K562 (cell line): Measurements from ENCODE around the gene CPB1. TPM values are rescaled to one million over a fixed set of nuclear protein-coding genes. Genes with fewer than 3 reads are reported as not detected.

Source experiments
- ATAC-seq: fragments of 200-7000 bp; cut with Tn5 transposase; 3 replicates; pipeline ENCODE4 v1.9.1; 2020; ENCODE audit warnings: moderate library complexity
- Bru-seq: library from RNA; stranded (reverse); fragments of 400-500 nt; gene quantifications from one replicate; lab custom pipeline; 2021; lab: Mats Ljungman, UMichigan
- BruChase-seq, 2 experiments: library from RNA; stranded (reverse); fragments of 400-500 nt; gene quantifications; one replicate each; lab custom pipeline; 2021; lab: Mats Ljungman, UMichigan
- BruUV-seq: library from RNA; stranded (reverse); fragments of 400-500 nt; replicated peaks from 2 replicates; lab custom pipeline; 2021; lab: Mats Ljungman, UMichigan
- CTCF ChIA-PET: fragments of 300-600 bp; formaldehyde crosslinking; extraction: SDS; loops from one replicate; lab custom pipeline; 2021; ENCODE audit warnings: low intra/inter-chr PET ratio; lab: Yijun Ruan, JAX
- POLR2A ChIA-PET: fragments of 300-600, 350-650 bp; sonication (Branson Sonifier 250); formaldehyde crosslinking; extraction: SDS; loops from one replicate; lab custom pipeline; 2021; ENCODE audit warnings: antibody characterized with exemption, inconsistent platforms; lab: Yijun Ruan, JAX
- DNase-seq, 4 experiments: peaks; one replicate each; pipeline versions ENCODE4 v3.0.0 to v3.0.0-alpha.2; 2011 to 2018; ENCODE audit warnings: low spot score in 3 of 4, mixed read lengths in 3 of 4; ENCODE audit errors: extremely low read depth in 1 of 4
- FAIRE-seq: peaks from 2 replicates; lab custom pipeline; 2011; peaks lifted over from hg19 to GRCh38; lab: Jason Lieb, UNC
- H2AFZ ChIP-seq: 2 replicates; pipeline ENCODE4 v1.6.0; 2011; ENCODE audit warnings: low read depth, low read length, control low read depth, inconsistent platforms
- H3K27ac ChIP-seq: fragments of 200-600 bp; 3 replicates; pipeline ENCODE4 v1.8.0; 2011; ENCODE audit warnings: low read depth, mild to moderate bottlenecking, control low read depth, inconsistent platforms, low read length, moderate library complexity, mixed read lengths; ENCODE audit errors: extremely low read depth
- H3K27me3 ChIP-seq, 2 experiments: fragments of 300-600 bp in 1 of 2; 2 replicates in 1 of 2; 3 replicates in 1 of 2; pipeline versions ENCODE4 v1.6.0 to v1.8.0; 2011; ENCODE audit warnings: inconsistent platforms in 2 of 2, low read length in 2 of 2, mild to moderate bottlenecking in 1 of 2, mixed read lengths in 1 of 2, moderate library complexity in 1 of 2; ENCODE audit not compliant: control insufficient read depth in 2 of 2, insufficient read depth in 2 of 2
- H3K36me3 ChIP-seq: fragments of 300-600 bp; 3 replicates; pipeline ENCODE4 v1.8.0; 2011; ENCODE audit warnings: mild to moderate bottlenecking, low read length, inconsistent platforms; ENCODE audit not compliant: control insufficient read depth, insufficient read depth
- H3K4me1 ChIP-seq, 2 experiments: fragments of 200-600 bp in 1 of 2; replicated peaks in 1 of 2; 2 replicates in 1 of 2; 3 replicates in 1 of 2; pipeline versions ENCODE4 v1.5.1 to v1.8.0; 2011; ENCODE audit warnings: inconsistent platforms in 2 of 2, low read length in 2 of 2, mild to moderate bottlenecking in 1 of 2, mixed read lengths in 1 of 2, moderate library complexity in 1 of 2; ENCODE audit not compliant: control insufficient read depth in 2 of 2, insufficient read depth in 2 of 2
- H3K4me2 ChIP-seq: 2 replicates; pipeline ENCODE4 v1.6.1; 2011; ENCODE audit warnings: low read length, control low read depth, inconsistent platforms, mixed read lengths; ENCODE audit not compliant: insufficient read depth
- H3K4me3 ChIP-seq: fragments of 200-600 bp; sonication (generic), shearing (Covaris generic); 2 replicates; pipeline ENCODE4 v1.5.1; 2016; ENCODE audit warnings: control low read depth, inconsistent platforms
- H3K79me2 ChIP-seq: fragments of 200-600 bp; 3 replicates; pipeline ENCODE4 v1.8.0; 2011; ENCODE audit warnings: low read length, inconsistent platforms; ENCODE audit not compliant: control insufficient read depth, insufficient read depth
- H3K9ac ChIP-seq, 2 experiments: 2 replicates each; pipeline versions ENCODE4 v1.6.0 to v1.6.1; 2011; ENCODE audit warnings: low read depth in 2 of 2, low read length in 2 of 2, control low read depth in 1 of 2, inconsistent platforms in 1 of 2, mild to moderate bottlenecking in 1 of 2, mixed read lengths in 1 of 2; ENCODE audit not compliant: insufficient read depth in 1 of 2
- H3K9me1 ChIP-seq: one replicate; pipeline ENCODE4 v1.6.0; 2011; ENCODE audit warnings: inconsistent platforms, mild to moderate bottlenecking, low read length, moderate library complexity; ENCODE audit not compliant: control insufficient read depth, insufficient read depth
- H3K9me3 ChIP-seq: replicated peaks from 2 replicates; pipeline ENCODE4 v1.5.1; 2011; ENCODE audit warnings: low read depth, low read length, inconsistent platforms; ENCODE audit not compliant: control insufficient read depth, insufficient read depth
- H4K20me1 ChIP-seq: replicated peaks from 2 replicates; pipeline ENCODE4 v1.6.1; 2011; ENCODE audit warnings: low read length, inconsistent platforms, mixed read lengths; ENCODE audit not compliant: control insufficient read depth, insufficient read depth
- ARNT ChIP-seq, 2 experiments: fragments of 450-650 bp; IDR thresholded peaks; 2 replicates each; pipeline ENCODE4 v1.6.1; 2016; ENCODE audit warnings: mild to moderate bottlenecking in 1 of 2
- CXXC5 ChIP-seq: fragments of 250-450 bp; sonication (Bioruptor Pico); IDR thresholded peaks from 2 replicates; pipeline ENCODE4 v1.8.0; 2022; ENCODE audit warnings: inconsistent platforms, mild to moderate bottlenecking, moderate library complexity
- DLX4 ChIP-seq: fragments of 250-450 bp; sonication (Bioruptor Pico); IDR thresholded peaks from 2 replicates; pipeline ENCODE4 v1.6.1; 2021; ENCODE audit warnings: mild to moderate bottlenecking
- ERF ChIP-seq: fragments of 450-650 bp; formaldehyde crosslinking; IDR thresholded peaks from 2 replicates; pipeline ENCODE4 v1.4.0; 2020; ENCODE audit warnings: mild to moderate bottlenecking, mixed read lengths
- ESRRA ChIP-seq: fragments of 450-650 bp; IDR thresholded peaks from 2 replicates; pipeline ENCODE4 v1.6.1; 2014; ENCODE audit warnings: low read depth, mild to moderate bottlenecking, moderate library complexity, borderline replicate concordance
- LARP7 ChIP-seq: fragments of 450-650 bp; IDR thresholded peaks from 2 replicates; pipeline ENCODE4 v1.6.1; 2016
- MAZ ChIP-seq, 2 experiments: fragments of 450-650 bp in 1 of 2; sonication (generic) in 1 of 2; formaldehyde crosslinking; IDR thresholded peaks in 1 of 2; conservative IDR thresholded peaks in 1 of 2; 2 replicates each; pipeline versions ENCODE4 v1.4.0 to v1.5.0; 2020; ENCODE audit warnings: mild to moderate bottlenecking in 1 of 2, missing genetic modification reagents in 1 of 2
- MTA1 ChIP-seq: fragments of 450-650 bp; IDR thresholded peaks from 2 replicates; pipeline ENCODE4 v1.6.1; 2017; ENCODE audit warnings: borderline replicate concordance
- PHB ChIP-seq: fragments of 250-450 bp; sonication (Bioruptor Pico); IDR thresholded peaks from 2 replicates; pipeline ENCODE4 v1.5.0; 2021
- POLR2G ChIP-seq: fragments of 200-400 bp; formaldehyde crosslinking; IDR thresholded peaks from 2 replicates; pipeline ENCODE4 v1.6.1; 2017; ENCODE audit warnings: low read depth, mild to moderate bottlenecking, antibody characterized with exemption, low read length, moderate library complexity
- SRSF3 ChIP-seq: fragments of 200-400 bp; formaldehyde crosslinking; IDR thresholded peaks from 2 replicates; pipeline ENCODE4 v1.6.1; 2016; ENCODE audit warnings: mild to moderate bottlenecking, low read length, moderate library complexity; ENCODE audit not compliant: insufficient read depth
- SUPT5H ChIP-seq: fragments of 450-650 bp; IDR thresholded peaks from 2 replicates; pipeline ENCODE4 v1.6.1; 2016
- THRA ChIP-seq: fragments of 450-650 bp; IDR thresholded peaks from 2 replicates; pipeline ENCODE4 v1.6.1; 2017; ENCODE audit warnings: mild to moderate bottlenecking, moderate library complexity
- ZNF165 ChIP-seq: fragments of 250-450 bp; sonication (Bioruptor Pico); IDR thresholded peaks from 2 replicates; pipeline ENCODE4 v1.4.0; 2020; ENCODE audit warnings: borderline replicate concordance
- ZNF197 ChIP-seq: fragments of 200-800 bp; sonication (Bioruptor generic); IDR thresholded peaks from 2 replicates; pipeline ENCODE4 v1.6.1; 2016; ENCODE audit warnings: low read depth, missing genetic modification characterization, missing compliant biosample characterization
- ZNF717 ChIP-seq: fragments of 250-450 bp; sonication (Bioruptor Pico); IDR thresholded peaks from 2 replicates; pipeline ENCODE4 v1.5.0; 2021
- in situ Hi-C: fragments of 300-500 bp; cut with MboI; formaldehyde crosslinking; loops from 4 replicates; pipeline ENCODE4 v1.15.0; 2018; ENCODE audit warnings: inconsistent platforms, mixed read lengths
- intact Hi-C: fragments of 100-400 bp; cut with micrococcal nuclease; formaldehyde crosslinking; loops from 2 replicates; pipeline ENCODE4 v1.14.2; 2022
- long read RNA-seq, 3 experiments: library from polyadenylated mRNA in 2 of 3; library from RNA in 1 of 3; unstranded in 2 of 3; stranded (forward) in 1 of 3; transcript quantifications; one replicate each; pipeline ENCODE4 v2.0.0, GENCODE V29; 2019 to 2022
- polyA minus RNA-seq, 3 experiments: library from RNA; depleted of rRNA, polyadenylated mRNA; stranded (reverse); fragments of >200 nt; gene quantifications; 2 replicates each; pipeline ENCODE4 v1.2.3, GENCODE V29; 2011
- polyA plus RNA-seq, 8 experiments: library from polyadenylated mRNA; depleted of rRNA in 4 of 8; stranded (reverse) in 5 of 8; unstranded in 3 of 8; fragments of >200 nt; fragmentation: Nextera tagmentation in 2 of 8; fragmentation: Illumina TruSeq in 1 of 8; extraction: Ambion mirVana in 2 of 8; extraction: Trizol in 1 of 8; gene quantifications; 2 replicates each; pipeline versions ENCODE4 v1.2.1 to v1.2.3, GENCODE V29; 2011 to 2014; ENCODE audit warnings: inconsistent platforms in 1 of 8, missing spikeins in 1 of 8
- total RNA-seq, 7 experiments: library from RNA; depleted of rRNA in 6 of 7; stranded (reverse); fragments of >200 nt in 6 of 7; fragmentation: Illumina TruSeq in 2 of 7; extraction: Trizol in 2 of 7; gene quantifications; 2 replicates each; pipeline versions ENCODE4 v1.2.1 to v1.2.3, GENCODE V29; 2011 to 2021; ENCODE audit warnings: low replicate concordance in 1 of 7

CPB1 gene
- not detected in 2 replicates for total RNA-seq (2011; cell fraction: chromatin; rRNA removed; ENCODE audit: low replicate concordance)
- not detected in 2 replicates for total RNA-seq (2011; cell fraction: nucleolus; rRNA removed)
- not detected in 2 replicates for total RNA-seq (2011; cell fraction: nucleoplasm; rRNA removed)
- total RNA-seq (2014; rRNA removed): not detected in 2 replicates
- not detected in 2 replicates for total RNA-seq (2014; rRNA removed; fragmentation: Illumina TruSeq; extraction: Trizol)
- total RNA-seq (2015; rRNA removed; fragmentation: Illumina TruSeq; extraction: Trizol): not detected in 2 replicates
- total RNA-seq (2021): 3.7 and 4.0 TPM in 2 replicates
- polyA plus RNA-seq (2011; rRNA removed): not detected in 2 replicates
- not detected in 2 replicates for polyA plus RNA-seq (2011; cell fraction: cytosol; rRNA removed)
- not detected in 2 replicates for polyA plus RNA-seq (2011; cell fraction: nucleus; rRNA removed)
- polyA plus RNA-seq (2012): not detected in 2 replicates
- polyA plus RNA-seq (2014; fragmentation: Illumina TruSeq; extraction: Trizol): not detected in 2 replicates
- not detected for polyA plus RNA-seq (2014; fragmentation: Nextera tagmentation; extraction: Ambion mirVana)
- not detected in 2 replicates for polyA plus RNA-seq (2014; rRNA removed)
- not detected in 2 replicates for polyA minus RNA-seq (2011; rRNA and poly(A)+ RNA removed)
- polyA minus RNA-seq (2011; cell fraction: cytosol; rRNA and poly(A)+ RNA removed): not detected in 2 replicates
- polyA minus RNA-seq (2011; cell fraction: nucleus; rRNA and poly(A)+ RNA removed): not detected in 2 replicates
- not detected for Bru-seq, nascent RNA
- not detected for BruChase-seq, experiment 1, labeled RNA remaining after a 2-hour chase
- BruChase-seq, experiment 2, labeled RNA remaining after a 6-hour chase: not detected
- long read RNA-seq, experiment 1: 0 reads
- long read RNA-seq, experiment 2: 0 reads
- long read RNA-seq, experiment 3: 0 reads

- Histone ChIP-seq H3K27ac (no peak within 1 kb of the TSS), H3K4me2 (no peak within 1 kb of the TSS), H3K9ac (no peak within 1 kb of the TSS), H2AFZ (no peak within 1 kb of the TSS), H3K9me1 (no peaks in the 10 kb centered on the region), H3K27me3 (no peaks in the 10 kb centered on the region), H4K20me1 (no peaks in the 10 kb centered on the region)
- DNase-seq: no peak
- no TSS peak for BruUV-seq
- ATAC-seq: no peak
- intact Hi-C loops: no loop called here
- no peak for FAIRE-seq
- POLR2A ChIA-PET: no interaction called here
- TF ChIP-seq ESRRA (no peak), DLX4 (CRISPR knock-in tag) (no peak), ERF (CRISPR knock-in tag) (no peak), ZNF717 (CRISPR knock-in tag) (no peak), MTA1 (no peak), SUPT5H (no peak), SRSF3 (no peak), ARNT (IDR thresholded peaks at IDR 0.05) (no peak), MAZ (CRISPR knock-in tag; conservative IDR thresholded peaks at IDR 0.05 in 1 of 2, IDR thresholded peaks at IDR 0.05 in 1 of 2) (no peak), CXXC5 (CRISPR knock-in tag) (no peak), POLR2G (no peak), PHB (no peak), LARP7 (no peak), THRA (no peak), ZNF165 (CRISPR knock-in tag) (no peak), ZNF197 (CRISPR knock-in tag) (no peak)
- TF ChIP-seq, all 486 proteins: peak for 0
- no peaks in the 10 kb centered on the region for H3K79me2 ChIP-seq
- H3K9me3 ChIP-seq: no peaks in the 10 kb centered on the region
- CTCF ChIA-PET: no interaction called here
- no peaks in the 10 kb centered on the region for H3K4me1 ChIP-seq
- in situ Hi-C loops: no loop called here
- no peaks in the 10 kb centered on the region for H3K36me3 ChIP-seq
- H3K4me3 ChIP-seq: no peak within 1 kb of the TSS
Observed at GRCh38 chr3:148827585-148827984, at the start of gene CPB1. Gene CPB1, plus strand, starts transcription at chr3:148827811. Its CDS starts 13 bp downstream, at chr3:148827824.
